GM12878 (cell line): ENCODE measurements around the gene PAK5.

Experiments used
- CBFB ChIP-seq: IDR thresholded peaks from 2 replicates; pipeline ENCODE4 v1.6.1; 2016; ENCODE audit warnings: antibody characterized with exemption, low read depth
- EZH2 ChIP-seq: IDR thresholded peaks from 2 replicates; pipeline ENCODE4 v1.6.1; 2012; ENCODE audit warnings: low read depth, mild to moderate bottlenecking, control low read depth, inconsistent platforms, low read length, borderline replicate concordance; ENCODE audit not compliant: control insufficient read depth
- HCFC1 ChIP-seq: fragments of 150-350 bp; IDR thresholded peaks from 2 replicates; pipeline ENCODE4 v1.6.1; 2014; ENCODE audit warnings: low read length
- NFIC ChIP-seq: IDR thresholded peaks from 2 replicates; pipeline ENCODE4 v1.6.1; 2012; ENCODE audit warnings: low read depth, mild to moderate bottlenecking, inconsistent platforms, low read length, moderate library complexity
- REST ChIP-seq: IDR thresholded peaks from 2 replicates; pipeline ENCODE4 v1.6.1; 2012; ENCODE audit warnings: mild to moderate bottlenecking, low read depth, low read length
- RFX5 ChIP-seq: IDR thresholded peaks from 2 replicates; pipeline ENCODE4 v1.6.1; 2011; ENCODE audit warnings: low read depth, low read length, improper control_type of control experiment
- YBX1 ChIP-seq: fragments of 450-650 bp; IDR thresholded peaks from 2 replicates; pipeline ENCODE4 v1.6.1; 2016; ENCODE audit warnings: antibody characterized with exemption
- ZNF24 ChIP-seq: fragments of 450-650 bp; IDR thresholded peaks from 2 replicates; pipeline ENCODE4 v1.6.1; 2017; ENCODE audit warnings: antibody characterized with exemption, mild to moderate bottlenecking
- TF ChIP-seq, protein P1 (sequence below): IDR thresholded peaks from 2 replicates; pipeline ENCODE4 v1.6.1; 2012; ENCODE audit warnings: low read depth, low read length, improper control_type of control experiment
- TF ChIP-seq, protein P2 (sequence below): fragments of 450-650 bp; IDR thresholded peaks from 2 replicates; pipeline ENCODE4 v1.6.1; 2018; ENCODE audit warnings: borderline replicate concordance, mild to moderate bottlenecking; ENCODE audit not compliant: partially characterized antibody
- TF ChIP-seq, protein P3 (sequence below), 3 experiments: IDR thresholded peaks in 2 of 3; conservative IDR thresholded peaks in 1 of 3; 2 replicates each; pipeline ENCODE4 v1.5.1; 2011; ENCODE audit warnings: low read depth in 3 of 3, low read length in 3 of 3, mild to moderate bottlenecking in 3 of 3, control low read depth in 2 of 3, moderate library complexity in 2 of 3, inconsistent platforms in 1 of 3, mixed read lengths in 1 of 3; ENCODE audit not compliant: control insufficient read depth in 2 of 3, insufficient read depth in 1 of 3; ENCODE audit errors: extremely low read depth in 1 of 3
- TF ChIP-seq, protein P4 (sequence below): IDR thresholded peaks from 2 replicates; pipeline ENCODE4 v1.6.1; 2011; ENCODE audit warnings: low read depth, low read length, improper control_type of control experiment, borderline replicate concordance

- TF ChIP-seq, protein P1, sequence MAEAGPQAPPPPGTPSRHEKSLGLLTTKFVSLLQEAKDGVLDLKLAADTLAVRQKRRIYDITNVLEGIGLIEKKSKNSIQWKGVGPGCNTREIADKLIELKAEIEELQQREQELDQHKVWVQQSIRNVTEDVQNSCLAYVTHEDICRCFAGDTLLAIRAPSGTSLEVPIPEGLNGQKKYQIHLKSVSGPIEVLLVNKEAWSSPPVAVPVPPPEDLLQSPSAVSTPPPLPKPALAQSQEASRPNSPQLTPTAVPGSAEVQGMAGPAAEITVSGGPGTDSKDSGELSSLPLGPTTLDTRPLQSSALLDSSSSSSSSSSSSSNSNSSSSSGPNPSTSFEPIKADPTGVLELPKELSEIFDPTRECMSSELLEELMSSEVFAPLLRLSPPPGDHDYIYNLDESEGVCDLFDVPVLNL: no peak
- TF ChIP-seq CBFB: no peak
- TF ChIP-seq, protein P2, sequence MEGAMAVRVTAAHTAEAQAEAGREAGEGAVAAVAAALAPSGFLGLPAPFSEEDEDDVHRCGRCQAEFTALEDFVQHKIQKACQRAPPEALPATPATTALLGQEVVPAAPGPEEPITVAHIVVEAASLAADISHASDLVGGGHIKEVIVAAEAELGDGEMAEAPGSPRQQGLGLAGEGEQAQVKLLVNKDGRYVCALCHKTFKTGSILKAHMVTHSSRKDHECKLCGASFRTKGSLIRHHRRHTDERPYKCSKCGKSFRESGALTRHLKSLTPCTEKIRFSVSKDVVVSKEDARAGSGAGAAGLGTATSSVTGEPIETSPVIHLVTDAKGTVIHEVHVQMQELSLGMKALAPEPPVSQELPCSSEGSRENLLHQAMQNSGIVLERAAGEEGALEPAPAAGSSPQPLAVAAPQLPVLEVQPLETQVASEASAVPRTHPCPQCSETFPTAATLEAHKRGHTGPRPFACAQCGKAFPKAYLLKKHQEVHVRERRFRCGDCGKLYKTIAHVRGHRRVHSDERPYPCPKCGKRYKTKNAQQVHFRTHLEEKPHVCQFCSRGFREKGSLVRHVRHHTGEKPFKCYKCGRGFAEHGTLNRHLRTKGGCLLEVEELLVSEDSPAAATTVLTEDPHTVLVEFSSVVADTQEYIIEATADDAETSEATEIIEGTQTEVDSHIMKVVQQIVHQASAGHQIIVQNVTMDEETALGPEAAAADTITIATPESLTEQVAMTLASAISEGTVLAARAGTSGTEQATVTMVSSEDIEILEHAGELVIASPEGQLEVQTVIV: no peak
- no peak for TF ChIP-seq EZH2
- no peak for TF ChIP-seq REST
- TF ChIP-seq, protein P3, sequence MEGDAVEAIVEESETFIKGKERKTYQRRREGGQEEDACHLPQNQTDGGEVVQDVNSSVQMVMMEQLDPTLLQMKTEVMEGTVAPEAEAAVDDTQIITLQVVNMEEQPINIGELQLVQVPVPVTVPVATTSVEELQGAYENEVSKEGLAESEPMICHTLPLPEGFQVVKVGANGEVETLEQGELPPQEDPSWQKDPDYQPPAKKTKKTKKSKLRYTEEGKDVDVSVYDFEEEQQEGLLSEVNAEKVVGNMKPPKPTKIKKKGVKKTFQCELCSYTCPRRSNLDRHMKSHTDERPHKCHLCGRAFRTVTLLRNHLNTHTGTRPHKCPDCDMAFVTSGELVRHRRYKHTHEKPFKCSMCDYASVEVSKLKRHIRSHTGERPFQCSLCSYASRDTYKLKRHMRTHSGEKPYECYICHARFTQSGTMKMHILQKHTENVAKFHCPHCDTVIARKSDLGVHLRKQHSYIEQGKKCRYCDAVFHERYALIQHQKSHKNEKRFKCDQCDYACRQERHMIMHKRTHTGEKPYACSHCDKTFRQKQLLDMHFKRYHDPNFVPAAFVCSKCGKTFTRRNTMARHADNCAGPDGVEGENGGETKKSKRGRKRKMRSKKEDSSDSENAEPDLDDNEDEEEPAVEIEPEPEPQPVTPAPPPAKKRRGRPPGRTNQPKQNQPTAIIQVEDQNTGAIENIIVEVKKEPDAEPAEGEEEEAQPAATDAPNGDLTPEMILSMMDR (IDR thresholded peaks at IDR 0.05 in 2 of 3, conservative IDR thresholded peaks at IDR 0.05 in 1 of 3; ENCODE audit: control insufficient read depth in 2 of 3, extremely low read depth in 1 of 3, insufficient read depth in 1 of 3, low read depth in 3 of 3, low read length in 3 of 3): no peak
- no peak for TF ChIP-seq ZNF24
- TF ChIP-seq, protein P4, sequence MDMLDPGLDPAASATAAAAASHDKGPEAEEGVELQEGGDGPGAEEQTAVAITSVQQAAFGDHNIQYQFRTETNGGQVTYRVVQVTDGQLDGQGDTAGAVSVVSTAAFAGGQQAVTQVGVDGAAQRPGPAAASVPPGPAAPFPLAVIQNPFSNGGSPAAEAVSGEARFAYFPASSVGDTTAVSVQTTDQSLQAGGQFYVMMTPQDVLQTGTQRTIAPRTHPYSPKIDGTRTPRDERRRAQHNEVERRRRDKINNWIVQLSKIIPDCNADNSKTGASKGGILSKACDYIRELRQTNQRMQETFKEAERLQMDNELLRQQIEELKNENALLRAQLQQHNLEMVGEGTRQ: no peak
- TF ChIP-seq HCFC1: no peak
- TF ChIP-seq NFIC: no peak
- TF ChIP-seq RFX5: no peak
- TF ChIP-seq YBX1: no peak
Measured at GRCh38 chr20:9600562-9600961, 238.3 kb downstream of the PAK5 start.
